ENCODE results near the gene POLN.

POLN gene

DNA sequence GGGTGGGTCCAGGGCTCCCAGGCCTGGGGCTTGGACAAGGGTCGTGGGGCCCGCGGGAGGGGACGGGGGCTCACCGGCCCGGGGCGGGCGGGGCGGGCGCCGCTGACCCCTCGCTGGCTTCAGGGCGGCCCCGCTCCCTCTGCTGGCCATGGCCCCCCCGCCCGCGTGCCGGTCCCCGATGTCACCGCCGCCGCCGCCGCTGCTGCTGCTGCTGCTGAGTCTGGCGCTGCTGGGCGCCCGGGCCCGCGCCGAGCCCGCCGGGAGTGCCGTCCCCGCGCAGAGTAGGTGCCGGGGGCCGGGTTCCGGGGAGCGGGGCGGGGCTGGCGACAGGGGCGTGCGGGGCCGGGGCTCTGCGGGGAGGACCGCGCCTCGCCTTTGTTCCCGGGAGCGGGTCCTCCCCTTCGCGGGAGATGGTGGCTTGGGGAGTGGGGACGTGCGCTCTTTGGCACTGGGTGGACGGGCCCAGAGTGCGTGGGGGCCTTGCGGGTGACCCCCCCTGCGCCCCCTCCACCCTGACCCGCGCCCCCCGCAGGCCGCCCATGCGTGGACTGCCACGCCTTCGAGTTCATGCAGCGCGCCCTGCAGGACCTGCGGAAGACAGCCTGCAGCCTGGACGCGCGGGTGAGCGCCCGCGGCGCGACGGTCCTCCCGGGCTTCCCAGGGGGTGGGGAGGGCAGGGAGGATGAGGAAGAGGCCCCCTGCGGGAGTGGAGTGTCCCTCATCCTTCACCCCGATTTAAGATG is 199.5 kb downstream of the POLN start:
- TF ChIP-seq FOXP2 (optimal IDR thresholded peaks at IDR 0.05; ENCODE audit: borderline replicate concordance, extremely low read depth, extremely low read length, insufficient read depth), result no peak
- no peak for TF ChIP-seq POLR2AphosphoS5 (IDR thresholded peaks at IDR 0.05; ENCODE audit: low read depth, low read length)
- TF ChIP-seq TAF1 (IDR thresholded peaks at IDR 0.05; ENCODE audit: borderline replicate concordance, insufficient read depth, low read length), result no peak
- TF ChIP-seq SIN3A (IDR thresholded peaks at IDR 0.05; ENCODE audit: borderline replicate concordance, insufficient read depth, low read length), result no peak
- TF ChIP-seq, protein P1, sequence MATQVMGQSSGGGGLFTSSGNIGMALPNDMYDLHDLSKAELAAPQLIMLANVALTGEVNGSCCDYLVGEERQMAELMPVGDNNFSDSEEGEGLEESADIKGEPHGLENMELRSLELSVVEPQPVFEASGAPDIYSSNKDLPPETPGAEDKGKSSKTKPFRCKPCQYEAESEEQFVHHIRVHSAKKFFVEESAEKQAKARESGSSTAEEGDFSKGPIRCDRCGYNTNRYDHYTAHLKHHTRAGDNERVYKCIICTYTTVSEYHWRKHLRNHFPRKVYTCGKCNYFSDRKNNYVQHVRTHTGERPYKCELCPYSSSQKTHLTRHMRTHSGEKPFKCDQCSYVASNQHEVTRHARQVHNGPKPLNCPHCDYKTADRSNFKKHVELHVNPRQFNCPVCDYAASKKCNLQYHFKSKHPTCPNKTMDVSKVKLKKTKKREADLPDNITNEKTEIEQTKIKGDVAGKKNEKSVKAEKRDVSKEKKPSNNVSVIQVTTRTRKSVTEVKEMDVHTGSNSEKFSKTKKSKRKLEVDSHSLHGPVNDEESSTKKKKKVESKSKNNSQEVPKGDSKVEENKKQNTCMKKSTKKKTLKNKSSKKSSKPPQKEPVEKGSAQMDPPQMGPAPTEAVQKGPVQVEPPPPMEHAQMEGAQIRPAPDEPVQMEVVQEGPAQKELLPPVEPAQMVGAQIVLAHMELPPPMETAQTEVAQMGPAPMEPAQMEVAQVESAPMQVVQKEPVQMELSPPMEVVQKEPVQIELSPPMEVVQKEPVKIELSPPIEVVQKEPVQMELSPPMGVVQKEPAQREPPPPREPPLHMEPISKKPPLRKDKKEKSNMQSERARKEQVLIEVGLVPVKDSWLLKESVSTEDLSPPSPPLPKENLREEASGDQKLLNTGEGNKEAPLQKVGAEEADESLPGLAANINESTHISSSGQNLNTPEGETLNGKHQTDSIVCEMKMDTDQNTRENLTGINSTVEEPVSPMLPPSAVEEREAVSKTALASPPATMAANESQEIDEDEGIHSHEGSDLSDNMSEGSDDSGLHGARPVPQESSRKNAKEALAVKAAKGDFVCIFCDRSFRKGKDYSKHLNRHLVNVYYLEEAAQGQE (IDR thresholded peaks at IDR 0.05; ENCODE audit: insufficient read depth in 1 of 2, low read depth in 2 of 2, low read length in 2 of 2), result no peak

DNA sequence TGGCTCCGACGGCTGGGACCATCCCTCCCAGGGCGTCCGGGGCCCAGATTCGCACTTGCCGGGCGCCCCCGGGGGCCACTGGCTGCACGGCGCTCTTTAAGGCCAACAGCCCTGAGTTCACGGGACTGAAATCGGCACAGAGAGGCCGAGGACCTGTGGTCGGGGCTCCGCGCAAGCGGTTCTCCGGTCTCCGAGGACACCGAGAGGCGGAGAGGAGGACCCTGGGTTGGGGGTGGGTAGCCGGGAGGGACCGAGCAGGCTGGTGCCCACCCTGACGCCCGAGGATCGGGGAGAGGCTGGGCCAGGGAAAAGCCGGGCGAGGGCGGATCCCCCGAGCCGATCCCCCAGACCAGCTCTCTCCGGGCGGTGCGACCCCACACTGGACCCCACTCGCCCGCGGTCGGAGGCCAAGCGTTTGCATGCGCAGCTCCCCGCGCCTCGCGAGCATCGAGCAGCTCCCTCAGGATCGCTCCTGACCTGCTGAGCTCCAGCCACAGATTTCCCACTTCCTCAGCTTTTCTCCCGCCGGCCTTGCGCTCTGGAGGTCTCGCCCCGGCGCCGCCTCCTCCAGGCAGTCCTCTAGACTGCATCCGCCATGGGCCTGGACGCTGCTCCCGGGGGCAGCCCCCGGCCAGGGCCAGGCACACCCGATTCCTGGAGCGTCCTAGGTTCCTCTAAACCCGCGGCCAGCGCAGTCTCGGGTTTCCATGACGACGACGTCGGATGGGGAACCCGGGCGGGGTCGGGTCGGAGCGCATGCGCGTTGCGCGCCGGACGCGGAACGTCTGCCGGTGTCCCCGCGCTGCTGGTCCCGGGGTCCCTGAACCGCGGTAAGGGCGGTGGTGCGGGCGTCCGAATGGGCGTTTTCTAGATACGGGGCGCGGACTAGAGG is 200.4 kb downstream of the POLN start:
- 0 out of 2 replicates have a peak, but pooled peaks have one; percentile 48 for TF ChIP-seq POLR2AphosphoS5 (IDR thresholded peaks at IDR 0.05; ENCODE audit: low read depth, low read length)
- TF ChIP-seq TAF1 (IDR thresholded peaks at IDR 0.05; ENCODE audit: borderline replicate concordance, insufficient read depth, low read length), result no peak
- TF ChIP-seq, protein P1 (IDR thresholded peaks at IDR 0.05; ENCODE audit: insufficient read depth in 1 of 2, low read depth in 2 of 2, low read length in 2 of 2), result no peak
- TF ChIP-seq SIN3A (IDR thresholded peaks at IDR 0.05; ENCODE audit: borderline replicate concordance, insufficient read depth, low read length), result no peak
- peak; percentile 6 for TF ChIP-seq FOXP2 (optimal IDR thresholded peaks at IDR 0.05; ENCODE audit: borderline replicate concordance, extremely low read depth, extremely low read length, insufficient read depth)

DNA sequence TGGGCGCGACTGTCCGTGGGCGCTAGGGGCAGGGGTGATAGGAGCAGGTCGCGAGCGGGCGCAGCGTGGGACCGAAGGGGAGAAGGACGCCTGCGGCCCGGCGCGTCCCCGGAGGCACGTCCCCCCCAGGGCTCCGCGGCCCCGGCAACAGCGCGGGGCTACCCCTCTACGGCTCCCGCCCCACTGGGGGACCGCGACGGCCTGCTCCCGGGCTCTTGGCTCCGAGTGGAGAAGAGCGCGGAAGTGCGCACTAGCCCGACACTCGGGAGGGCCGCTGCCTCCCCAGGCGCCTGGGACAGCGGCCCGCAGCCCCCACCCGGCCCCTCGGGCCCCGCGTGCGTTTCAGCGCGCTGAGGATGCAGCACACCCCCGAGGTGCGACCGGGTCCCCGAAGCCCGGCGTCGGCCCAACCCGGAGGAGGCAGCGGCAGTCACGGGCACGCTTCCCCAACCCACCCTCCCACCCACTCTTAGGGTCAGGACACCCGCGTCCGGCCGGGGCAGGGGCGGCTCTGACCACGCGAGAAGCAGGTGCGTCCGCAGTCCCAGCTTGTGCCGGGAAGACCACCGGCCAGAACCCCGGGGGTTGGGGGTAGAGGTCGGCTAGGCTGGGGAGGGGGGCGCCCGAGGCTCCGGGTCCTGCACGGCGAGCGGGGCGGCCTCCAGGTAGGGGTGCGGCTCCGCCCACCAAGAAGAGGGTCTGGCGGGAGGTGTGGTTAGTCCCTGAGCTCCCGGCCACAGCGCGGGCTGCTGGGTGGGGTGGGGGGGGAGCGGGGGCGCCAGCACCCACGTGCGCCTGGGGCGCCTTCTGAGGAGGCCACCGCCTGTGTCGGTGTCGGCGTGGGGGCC is 201.3 kb downstream of the POLN start:
- TF ChIP-seq POLR2AphosphoS5 (IDR thresholded peaks at IDR 0.05; ENCODE audit: low read depth, low read length) (no peak), FOXP2 (optimal IDR thresholded peaks at IDR 0.05; ENCODE audit: borderline replicate concordance, extremely low read depth, extremely low read length, insufficient read depth) (no peak), TAF1 (IDR thresholded peaks at IDR 0.05; ENCODE audit: borderline replicate concordance, insufficient read depth, low read length) (no peak), SIN3A (IDR thresholded peaks at IDR 0.05; ENCODE audit: borderline replicate concordance, insufficient read depth, low read length) (no peak)
- TF ChIP-seq, protein P1 (IDR thresholded peaks at IDR 0.05; ENCODE audit: insufficient read depth in 1 of 2, low read depth in 2 of 2, low read length in 2 of 2), result no peak

GRCh38 chr4:2036866-2037265 is 205.1 kb downstream of the POLN start:
- TF ChIP-seq TAF1 (IDR thresholded peaks at IDR 0.05; ENCODE audit: borderline replicate concordance, insufficient read depth, low read length) (no peak), FOXP2 (optimal IDR thresholded peaks at IDR 0.05; ENCODE audit: borderline replicate concordance, extremely low read depth, extremely low read length, insufficient read depth) (no peak), SIN3A (IDR thresholded peaks at IDR 0.05; ENCODE audit: borderline replicate concordance, insufficient read depth, low read length) (no peak), POLR2AphosphoS5 (IDR thresholded peaks at IDR 0.05; ENCODE audit: low read depth, low read length) (no peak)
- TF ChIP-seq, protein P1 (IDR thresholded peaks at IDR 0.05; ENCODE audit: insufficient read depth in 1 of 2, low read depth in 2 of 2, low read length in 2 of 2), result no peak
